Measurements from ENCODE around the gene FLAD1.

FLAD1 gene

GRCh38 chr1:154971341-154971998 is 11.7 kb upstream of the FLAD1 start:
- TF ChIP-seq, protein P1, sequence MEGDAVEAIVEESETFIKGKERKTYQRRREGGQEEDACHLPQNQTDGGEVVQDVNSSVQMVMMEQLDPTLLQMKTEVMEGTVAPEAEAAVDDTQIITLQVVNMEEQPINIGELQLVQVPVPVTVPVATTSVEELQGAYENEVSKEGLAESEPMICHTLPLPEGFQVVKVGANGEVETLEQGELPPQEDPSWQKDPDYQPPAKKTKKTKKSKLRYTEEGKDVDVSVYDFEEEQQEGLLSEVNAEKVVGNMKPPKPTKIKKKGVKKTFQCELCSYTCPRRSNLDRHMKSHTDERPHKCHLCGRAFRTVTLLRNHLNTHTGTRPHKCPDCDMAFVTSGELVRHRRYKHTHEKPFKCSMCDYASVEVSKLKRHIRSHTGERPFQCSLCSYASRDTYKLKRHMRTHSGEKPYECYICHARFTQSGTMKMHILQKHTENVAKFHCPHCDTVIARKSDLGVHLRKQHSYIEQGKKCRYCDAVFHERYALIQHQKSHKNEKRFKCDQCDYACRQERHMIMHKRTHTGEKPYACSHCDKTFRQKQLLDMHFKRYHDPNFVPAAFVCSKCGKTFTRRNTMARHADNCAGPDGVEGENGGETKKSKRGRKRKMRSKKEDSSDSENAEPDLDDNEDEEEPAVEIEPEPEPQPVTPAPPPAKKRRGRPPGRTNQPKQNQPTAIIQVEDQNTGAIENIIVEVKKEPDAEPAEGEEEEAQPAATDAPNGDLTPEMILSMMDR (IDR thresholded peaks at IDR 0.05; ENCODE audit: low read depth, low read length) = no peak
- Histone ChIP-seq H3K4me3 (ENCODE audit: low read depth, low read length) (no peak overlapping the region), H3K27ac (peak overlapping the region; percentile 51), H3K9me3 (ENCODE audit: severe bottlenecking) (no peaks in the 10 kb centered on the region), H3K36me3 (peaks cover 24% of the 10 kb centered on the region), H3K27me3 (ENCODE audit: insufficient read depth, low read depth, severe bottlenecking) (no peaks in the 10 kb centered on the region)
- DNase-seq = no peak

DNA sequence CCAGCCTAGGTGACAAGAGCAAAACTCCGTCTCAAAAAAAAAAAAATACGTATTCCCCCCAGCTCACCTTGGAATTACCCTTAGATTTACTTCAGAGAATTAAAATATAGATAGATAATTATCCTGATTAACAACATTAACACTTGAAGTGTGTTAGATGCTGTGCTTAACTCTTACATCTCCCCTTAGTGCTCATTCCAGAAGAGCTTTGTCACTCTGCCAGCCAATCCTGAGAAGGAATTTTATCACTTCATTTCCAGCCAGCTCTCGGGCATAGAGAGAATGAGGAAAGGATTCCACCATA is 11.0 kb upstream of the FLAD1 start:
- no peak for DNase-seq
- Histone ChIP-seq H3K9me3 (ENCODE audit: severe bottlenecking) (no peaks in the 10 kb centered on the region), H3K27me3 (ENCODE audit: insufficient read depth, low read depth, severe bottlenecking) (no peaks in the 10 kb centered on the region), H3K4me3 (ENCODE audit: low read depth, low read length) (no peak overlapping the region), H3K36me3 (peaks cover 17% of the 10 kb centered on the region), H3K27ac (peak overlapping the region; percentile 25; the same call in 1 of the 2 replicates)
- TF ChIP-seq, protein P1 (IDR thresholded peaks at IDR 0.05; ENCODE audit: low read depth, low read length) = no peak

- TF ChIP-seq, protein P1 (IDR thresholded peaks at IDR 0.05; ENCODE audit: low read depth, low read length) = no peak
- peak overlapping the region; percentile 55 for H3K4me3 ChIP-seq (ENCODE audit: low read depth, low read length)
- peaks cover 17% of the 10 kb centered on the region for H3K36me3 ChIP-seq
- H3K27ac ChIP-seq = peak overlapping the region; percentile 89
- no peaks in the 10 kb centered on the region for H3K27me3 ChIP-seq (ENCODE audit: insufficient read depth, low read depth, severe bottlenecking)
- DNase-seq = peak; percentile 64
- H3K9me3 ChIP-seq (ENCODE audit: severe bottlenecking) = no peaks in the 10 kb centered on the region
These were observed 10.4 kb upstream of the FLAD1 start for GRCh38 chr1:154972517-154973343.

GRCh38 chr1:154973344-154974101 is 9.6 kb upstream of the FLAD1 start:
- Histone ChIP-seq H3K9me3 (ENCODE audit: severe bottlenecking) (no peaks in the 10 kb centered on the region), H3K4me3 (ENCODE audit: low read depth, low read length) (peak overlapping the region; percentile 55), H3K27me3 (ENCODE audit: insufficient read depth, low read depth, severe bottlenecking) (no peaks in the 10 kb centered on the region), H3K27ac (peak overlapping the region; percentile 89), H3K36me3 (peaks cover 18% of the 10 kb centered on the region)
- DNase-seq = peak; percentile 100
- TF ChIP-seq, protein P1 (IDR thresholded peaks at IDR 0.05; ENCODE audit: low read depth, low read length) = peak; percentile 20; the same call in 1 of the 2 replicates

GRCh38 chr1:154974102-154974807 is 8.9 kb upstream of the FLAD1 start, which contains the start of gene CKS1B:
CKS1B (plus strand) TSS chr1:154974681; CDS start chr1:154974746, 65 bp downstream.
- peaks cover 22% of the 10 kb centered on the region for H3K36me3 ChIP-seq
- peak within 1 kb of the TSS; percentile 55 for H3K4me3 ChIP-seq (ENCODE audit: low read depth, low read length)

More at GRCh38 chr1:154974102-154974807, 8.9 kb upstream of the FLAD1 start, which contains the start of gene CKS1B:
- no peaks in the 10 kb centered on the region for H3K9me3 ChIP-seq (ENCODE audit: severe bottlenecking)
- H3K27ac ChIP-seq = peak within 1 kb of the TSS; percentile 89
- DNase-seq = peak; percentile 100
- no peaks in the 10 kb centered on the region for H3K27me3 ChIP-seq (ENCODE audit: insufficient read depth, low read depth, severe bottlenecking)
- TF ChIP-seq, protein P1 (IDR thresholded peaks at IDR 0.05; ENCODE audit: low read depth, low read length) = no peak
